ENCODE measurements around the gene EIF4B.

The EIF4B gene

GRCh38 chr12:53071591-53072551 is 65.6 kb downstream of the EIF4B start:
- peaks cover 6% of the 10 kb centered on the region for H3K4me1 ChIP-seq (ENCODE audit: control insufficient read depth, low read depth, low read length)
- H3K27ac ChIP-seq (ENCODE audit: low read length), result no peak overlapping the region
- no peaks in the 10 kb centered on the region for H3K27me3 ChIP-seq (ENCODE audit: control insufficient read depth, insufficient read depth, low read length)
- H3K4me3 ChIP-seq (ENCODE audit: low read length), result no peak overlapping the region
- H3K9me3 ChIP-seq (ENCODE audit: control insufficient read depth, low read depth, low read length), result no peaks in the 10 kb centered on the region
- H3K9ac ChIP-seq (ENCODE audit: low read length), result no peak overlapping the region
- no peaks in the 10 kb centered on the region for H3K36me3 ChIP-seq (ENCODE audit: control insufficient read depth, low read depth, low read length)

GRCh38 chr12:53073881-53074280 is 67.6 kb downstream of the EIF4B start:
- no peak overlapping the region for H3K27ac ChIP-seq (ENCODE audit: low read length)
- no peak overlapping the region for H3K9ac ChIP-seq (ENCODE audit: low read length)
- no peaks in the 10 kb centered on the region for H3K27me3 ChIP-seq (ENCODE audit: control insufficient read depth, insufficient read depth, low read length)
- H3K36me3 ChIP-seq (ENCODE audit: control insufficient read depth, low read depth, low read length), result no peaks in the 10 kb centered on the region
- H3K4me3 ChIP-seq (ENCODE audit: low read length), result no peak overlapping the region
- peaks cover 6% of the 10 kb centered on the region for H3K4me1 ChIP-seq (ENCODE audit: control insufficient read depth, low read depth, low read length)
- H3K9me3 ChIP-seq (ENCODE audit: control insufficient read depth, low read depth, low read length), result no peaks in the 10 kb centered on the region

GRCh38 chr12:53074283-53074998 is 68.2 kb downstream of the EIF4B start:
- Histone ChIP-seq H3K9me3 (ENCODE audit: control insufficient read depth, low read depth, low read length) (no peaks in the 10 kb centered on the region), H3K36me3 (ENCODE audit: control insufficient read depth, low read depth, low read length) (no peaks in the 10 kb centered on the region), H3K27me3 (ENCODE audit: control insufficient read depth, insufficient read depth, low read length) (no peaks in the 10 kb centered on the region), H3K27ac (ENCODE audit: low read length) (no peak overlapping the region), H3K9ac (ENCODE audit: low read length) (no peak overlapping the region), H3K4me1 (ENCODE audit: control insufficient read depth, low read depth, low read length) (peaks cover 6% of the 10 kb centered on the region), H3K4me3 (ENCODE audit: low read length) (no peak overlapping the region)

GRCh38 chr12:53074999-53075370 is 68.7 kb downstream of the EIF4B start:
- Histone ChIP-seq H3K4me1 (ENCODE audit: control insufficient read depth, low read depth, low read length) (peaks cover 6% of the 10 kb centered on the region), H3K9me3 (ENCODE audit: control insufficient read depth, low read depth, low read length) (no peaks in the 10 kb centered on the region), H3K27me3 (ENCODE audit: control insufficient read depth, insufficient read depth, low read length) (no peaks in the 10 kb centered on the region), H3K27ac (ENCODE audit: low read length) (no peak overlapping the region), H3K36me3 (ENCODE audit: control insufficient read depth, low read depth, low read length) (no peaks in the 10 kb centered on the region), H3K9ac (ENCODE audit: low read length) (no peak overlapping the region), H3K4me3 (ENCODE audit: low read length) (no peak overlapping the region)

GRCh38 chr12:53076461-53076860 is 70.2 kb downstream of the EIF4B start:
- Histone ChIP-seq H3K36me3 (ENCODE audit: control insufficient read depth, low read depth, low read length) (no peaks in the 10 kb centered on the region), H3K4me3 (ENCODE audit: low read length) (no peak overlapping the region), H3K9me3 (ENCODE audit: control insufficient read depth, low read depth, low read length) (no peaks in the 10 kb centered on the region), H3K27me3 (ENCODE audit: control insufficient read depth, insufficient read depth, low read length) (peaks cover 14% of the 10 kb centered on the region), H3K4me1 (ENCODE audit: control insufficient read depth, low read depth, low read length) (peaks cover 6% of the 10 kb centered on the region), H3K27ac (ENCODE audit: low read length) (no peak overlapping the region), H3K9ac (ENCODE audit: low read length) (no peak overlapping the region)

- no peak overlapping the region for H3K9ac ChIP-seq (ENCODE audit: low read length)
- H3K4me1 ChIP-seq (ENCODE audit: control insufficient read depth, low read depth, low read length), result peaks cover 6% of the 10 kb centered on the region
- no peaks in the 10 kb centered on the region for H3K9me3 ChIP-seq (ENCODE audit: control insufficient read depth, low read depth, low read length)
- no peak overlapping the region for H3K4me3 ChIP-seq (ENCODE audit: low read length)
- peaks cover 17% of the 10 kb centered on the region for H3K27me3 ChIP-seq (ENCODE audit: control insufficient read depth, insufficient read depth, low read length)
- H3K27ac ChIP-seq (ENCODE audit: low read length), result no peak overlapping the region
- no peaks in the 10 kb centered on the region for H3K36me3 ChIP-seq (ENCODE audit: control insufficient read depth, low read depth, low read length)
Observed at GRCh38 chr12:53077030-53077429, 70.8 kb downstream of the EIF4B start.

- Histone ChIP-seq H3K27me3 (ENCODE audit: control insufficient read depth, insufficient read depth, low read length) (peaks cover 17% of the 10 kb centered on the region), H3K9ac (ENCODE audit: low read length) (peak overlapping the region; percentile 26), H3K4me1 (ENCODE audit: control insufficient read depth, low read depth, low read length) (no peaks in the 10 kb centered on the region), H3K4me3 (ENCODE audit: low read length) (peak overlapping the region; percentile 61), H3K9me3 (ENCODE audit: control insufficient read depth, low read depth, low read length) (no peaks in the 10 kb centered on the region), H3K36me3 (ENCODE audit: control insufficient read depth, low read depth, low read length) (no peaks in the 10 kb centered on the region), H3K27ac (ENCODE audit: low read length) (peak overlapping the region; percentile 17)
Observed at GRCh38 chr12:53078425-53079225, 72.4 kb downstream of the EIF4B start.

GRCh38 chr12:53079226-53080117 is 73.2 kb downstream of the EIF4B start, which contains the start of gene SPRYD3:
Gene SPRYD3, minus strand, starts transcription at chr12:53079390. Its CDS starts 57 bp downstream, at chr12:53079333.
- Histone ChIP-seq H3K4me1 (ENCODE audit: control insufficient read depth, low read depth, low read length) (no peaks in the 10 kb centered on the region), H3K9me3 (ENCODE audit: control insufficient read depth, low read depth, low read length) (no peaks in the 10 kb centered on the region), H3K27ac (ENCODE audit: low read length) (peak within 1 kb of the TSS; percentile 17), H3K27me3 (ENCODE audit: control insufficient read depth, insufficient read depth, low read length) (peaks cover 17% of the 10 kb centered on the region), H3K4me3 (ENCODE audit: low read length) (peak within 1 kb of the TSS; percentile 62), H3K36me3 (ENCODE audit: control insufficient read depth, low read depth, low read length) (no peaks in the 10 kb centered on the region), H3K9ac (ENCODE audit: low read length) (peak within 1 kb of the TSS; percentile 37)

- Histone ChIP-seq H3K27me3 (ENCODE audit: control insufficient read depth, insufficient read depth, low read length) (peaks cover 24% of the 10 kb centered on the region), H3K9ac (ENCODE audit: low read length) (no peak overlapping the region), H3K4me3 (ENCODE audit: low read length) (no peak overlapping the region), H3K36me3 (ENCODE audit: control insufficient read depth, low read depth, low read length) (no peaks in the 10 kb centered on the region), H3K4me1 (ENCODE audit: control insufficient read depth, low read depth, low read length) (no peaks in the 10 kb centered on the region), H3K9me3 (ENCODE audit: control insufficient read depth, low read depth, low read length) (no peaks in the 10 kb centered on the region), H3K27ac (ENCODE audit: low read length) (no peak overlapping the region)
Observed at GRCh38 chr12:53082637-53083175, 76.5 kb downstream of the EIF4B start.

- Histone ChIP-seq H3K27ac (ENCODE audit: low read length) (no peak overlapping the region), H3K9me3 (ENCODE audit: control insufficient read depth, low read depth, low read length) (no peaks in the 10 kb centered on the region), H3K9ac (ENCODE audit: low read length) (no peak overlapping the region), H3K27me3 (ENCODE audit: control insufficient read depth, insufficient read depth, low read length) (peaks cover 11% of the 10 kb centered on the region), H3K4me1 (ENCODE audit: control insufficient read depth, low read depth, low read length) (no peaks in the 10 kb centered on the region), H3K36me3 (ENCODE audit: control insufficient read depth, low read depth, low read length) (no peaks in the 10 kb centered on the region), H3K4me3 (ENCODE audit: low read length) (no peak overlapping the region)
Observed at GRCh38 chr12:53086361-53086760, 80.1 kb downstream of the EIF4B start.
